Measurements from ENCODE around the gene CERCAM. TPM values are rescaled to one million over a fixed set of nuclear protein-coding genes. Genes with fewer than 3 reads are reported as not detected.
"Not testable (repeated sequence)": the region's sequence is repeated elsewhere in the genome, so short reads cannot be mapped to it uniquely, and the experiment has no call there.

CERCAM gene
- total RNA-seq, 1 donor from 2014 or later: 12.4 TPM

DNA sequence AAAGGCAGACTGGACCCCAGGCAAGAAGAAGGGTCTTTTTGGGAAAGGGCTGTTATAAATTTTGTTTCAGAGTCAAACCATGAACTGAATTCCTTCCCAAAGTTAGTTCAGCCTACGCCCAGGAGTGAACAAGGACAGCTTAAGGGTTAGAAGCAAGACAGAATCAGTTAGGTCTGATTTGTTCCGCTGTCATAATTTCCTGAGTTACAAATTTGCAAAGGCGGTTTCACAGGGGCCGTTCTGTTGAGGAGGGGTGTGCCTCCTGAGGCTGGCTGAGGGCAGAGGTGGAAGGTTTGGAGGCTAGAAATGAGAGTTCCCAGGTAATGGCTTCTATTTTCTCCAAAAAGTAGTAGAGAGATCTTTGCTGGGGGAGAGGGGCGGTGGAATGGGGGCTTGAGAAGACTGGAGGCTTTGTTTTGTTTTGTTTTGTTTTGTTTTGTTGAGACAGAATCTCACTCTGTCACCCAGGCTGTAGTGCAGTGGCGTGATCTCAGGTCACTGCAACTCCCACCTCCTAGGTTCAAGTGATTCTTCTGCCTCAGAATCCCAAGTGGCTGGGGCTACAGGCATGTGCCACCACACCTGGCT is 4.1 kb upstream of the CERCAM start:
- Histone ChIP-seq H3K36me3 (ENCODE audit: control insufficient read depth, insufficient read depth, low read length) (no peaks in the 10 kb centered on the region), H3K4me3 (ENCODE audit: low read depth, low read length) (no peak overlapping the region), H3K27me3 (ENCODE audit: control insufficient read depth, insufficient read depth, low read length) (no peaks in the 10 kb centered on the region)
- FAIRE-seq: no peak
- TF ChIP-seq, protein P1, sequence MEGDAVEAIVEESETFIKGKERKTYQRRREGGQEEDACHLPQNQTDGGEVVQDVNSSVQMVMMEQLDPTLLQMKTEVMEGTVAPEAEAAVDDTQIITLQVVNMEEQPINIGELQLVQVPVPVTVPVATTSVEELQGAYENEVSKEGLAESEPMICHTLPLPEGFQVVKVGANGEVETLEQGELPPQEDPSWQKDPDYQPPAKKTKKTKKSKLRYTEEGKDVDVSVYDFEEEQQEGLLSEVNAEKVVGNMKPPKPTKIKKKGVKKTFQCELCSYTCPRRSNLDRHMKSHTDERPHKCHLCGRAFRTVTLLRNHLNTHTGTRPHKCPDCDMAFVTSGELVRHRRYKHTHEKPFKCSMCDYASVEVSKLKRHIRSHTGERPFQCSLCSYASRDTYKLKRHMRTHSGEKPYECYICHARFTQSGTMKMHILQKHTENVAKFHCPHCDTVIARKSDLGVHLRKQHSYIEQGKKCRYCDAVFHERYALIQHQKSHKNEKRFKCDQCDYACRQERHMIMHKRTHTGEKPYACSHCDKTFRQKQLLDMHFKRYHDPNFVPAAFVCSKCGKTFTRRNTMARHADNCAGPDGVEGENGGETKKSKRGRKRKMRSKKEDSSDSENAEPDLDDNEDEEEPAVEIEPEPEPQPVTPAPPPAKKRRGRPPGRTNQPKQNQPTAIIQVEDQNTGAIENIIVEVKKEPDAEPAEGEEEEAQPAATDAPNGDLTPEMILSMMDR (IDR thresholded peaks at IDR 0.05; ENCODE audit: insufficient read depth, low read length, severe bottlenecking): no peak
- no peak for DNase-seq (ENCODE audit: low read depth)

DNA sequence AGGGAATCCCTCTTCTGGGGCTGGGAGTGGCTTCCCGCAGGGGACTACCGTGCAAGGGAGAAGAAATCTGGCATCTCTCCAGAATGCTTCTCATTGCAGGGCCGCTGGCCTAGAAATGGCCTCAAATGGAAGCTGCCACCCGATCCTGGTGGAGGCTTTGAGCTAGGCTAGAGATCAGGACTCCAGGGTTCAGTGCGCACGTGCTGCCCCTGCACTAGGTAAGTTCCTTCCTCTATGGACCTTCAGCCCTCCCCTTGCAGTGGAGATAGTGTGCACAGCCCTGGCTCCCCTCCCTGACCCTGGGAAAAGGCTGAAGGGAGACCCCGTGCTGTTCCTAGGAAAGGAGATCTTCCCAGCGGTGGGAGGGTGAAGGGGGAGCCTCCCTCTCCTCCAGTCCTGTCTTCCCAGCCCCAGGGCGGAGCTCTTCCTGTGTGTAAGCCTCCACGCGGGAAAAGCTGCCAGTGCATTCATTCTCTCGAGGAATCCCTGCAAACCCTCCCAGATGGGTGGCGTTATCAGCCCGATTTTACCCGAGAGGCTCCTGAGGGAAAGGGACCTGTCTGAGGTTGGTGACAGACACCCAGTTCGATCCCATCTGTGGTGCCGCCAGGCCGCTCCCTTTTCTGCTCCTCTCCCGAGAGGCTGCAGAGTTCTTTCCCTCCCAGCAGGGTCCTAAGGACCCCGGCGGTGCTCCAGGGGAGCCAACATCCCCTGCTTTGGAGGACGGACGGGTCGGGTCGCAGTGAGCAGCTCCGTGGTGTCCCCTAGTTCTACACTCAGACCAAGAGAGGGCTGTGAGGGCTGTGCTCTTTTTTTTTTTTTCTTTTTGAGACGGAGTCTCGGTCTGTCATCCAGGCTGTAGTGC is 1.4 kb upstream of the CERCAM start:
- Histone ChIP-seq H3K4me3 (ENCODE audit: low read depth, low read length) (peak overlapping the region; percentile 65), H3K27me3 (ENCODE audit: control insufficient read depth, insufficient read depth, low read length) (no peaks in the 10 kb centered on the region), H3K36me3 (ENCODE audit: control insufficient read depth, insufficient read depth, low read length) (no peaks in the 10 kb centered on the region)
- no peak for FAIRE-seq
- TF ChIP-seq, protein P1 (IDR thresholded peaks at IDR 0.05; ENCODE audit: insufficient read depth, low read length, severe bottlenecking): no peak
- DNase-seq (ENCODE audit: low read depth): no peak

DNA sequence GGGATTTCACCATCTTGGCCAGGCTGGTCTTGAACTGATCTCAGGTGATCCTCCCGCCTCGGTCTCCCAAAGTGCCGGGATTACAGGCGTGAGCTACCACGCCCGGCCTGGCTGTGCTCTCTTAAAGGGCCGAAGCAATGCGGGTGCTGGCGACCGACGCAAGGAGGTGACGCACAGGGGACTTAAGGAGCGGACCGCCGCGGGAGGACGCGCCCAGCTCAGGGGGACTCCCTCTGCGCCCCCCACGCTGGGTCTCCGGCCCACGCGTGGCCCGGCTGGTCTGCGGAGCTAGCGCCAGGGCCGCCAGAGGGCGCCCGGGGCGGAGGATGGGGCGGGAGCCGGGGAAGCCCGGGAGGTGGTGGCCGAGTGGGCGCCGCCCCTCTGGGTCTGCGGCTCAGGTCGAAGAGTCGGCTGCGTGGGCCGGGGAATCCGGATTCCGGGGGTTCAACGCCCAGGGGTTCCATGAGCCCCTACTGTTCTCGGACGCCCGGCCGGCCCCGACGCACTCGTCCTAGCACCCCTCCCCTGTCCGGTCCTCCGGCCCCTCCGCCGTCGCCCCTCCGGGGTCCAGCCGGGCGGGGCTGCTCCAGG is 502 bp upstream of the CERCAM start:
- DNase-seq (ENCODE audit: low read depth) (peak; percentile 38), FAIRE-seq (no peak)
- TF ChIP-seq, protein P1 (IDR thresholded peaks at IDR 0.05; ENCODE audit: insufficient read depth, low read length, severe bottlenecking): peak; percentile 85

DNA sequence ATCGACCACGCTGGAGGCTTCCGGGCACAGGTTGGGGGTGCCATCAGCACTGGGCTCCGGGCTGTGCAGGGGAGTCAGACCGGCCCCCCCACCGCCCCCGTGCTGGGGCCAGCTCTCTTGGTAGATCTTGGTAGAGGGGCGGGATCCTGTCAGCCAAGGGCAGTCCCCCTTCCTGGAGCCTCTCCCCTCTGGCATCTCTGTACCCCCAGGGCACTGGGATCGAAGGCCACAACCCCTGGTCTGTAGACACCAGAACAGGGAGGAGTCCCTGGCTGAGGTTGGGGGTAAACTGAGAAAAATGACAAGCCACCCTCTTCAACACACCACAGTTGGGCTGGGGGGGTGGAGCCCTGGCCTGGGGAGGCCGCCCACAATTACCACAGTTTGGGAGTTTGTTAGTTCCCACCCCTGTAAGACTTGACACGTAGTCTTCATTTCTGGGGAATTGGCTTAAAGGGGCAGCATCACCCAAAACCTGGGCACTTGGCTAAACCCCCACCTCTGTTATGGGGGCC is 882 bp downstream of the CERCAM start:
- DNase-seq (ENCODE audit: low read depth): no peak
- Histone ChIP-seq H3K27me3 (ENCODE audit: control insufficient read depth, insufficient read depth, low read length) (no peaks in the 10 kb centered on the region), H3K4me3 (ENCODE audit: low read depth, low read length) (peak overlapping the region; percentile 65), H3K36me3 (ENCODE audit: control insufficient read depth, insufficient read depth, low read length) (no peaks in the 10 kb centered on the region)
- FAIRE-seq: no peak
- TF ChIP-seq, protein P1 (IDR thresholded peaks at IDR 0.05; ENCODE audit: insufficient read depth, low read length, severe bottlenecking): no peak

More for the DNA sequence above, 502 bp upstream of the CERCAM start:
- no peaks in the 10 kb centered on the region for H3K36me3 ChIP-seq (ENCODE audit: control insufficient read depth, insufficient read depth, low read length)
- peak overlapping the region; percentile 65 for H3K4me3 ChIP-seq (ENCODE audit: low read depth, low read length)
- H3K27me3 ChIP-seq (ENCODE audit: control insufficient read depth, insufficient read depth, low read length): no peaks in the 10 kb centered on the region

DNA sequence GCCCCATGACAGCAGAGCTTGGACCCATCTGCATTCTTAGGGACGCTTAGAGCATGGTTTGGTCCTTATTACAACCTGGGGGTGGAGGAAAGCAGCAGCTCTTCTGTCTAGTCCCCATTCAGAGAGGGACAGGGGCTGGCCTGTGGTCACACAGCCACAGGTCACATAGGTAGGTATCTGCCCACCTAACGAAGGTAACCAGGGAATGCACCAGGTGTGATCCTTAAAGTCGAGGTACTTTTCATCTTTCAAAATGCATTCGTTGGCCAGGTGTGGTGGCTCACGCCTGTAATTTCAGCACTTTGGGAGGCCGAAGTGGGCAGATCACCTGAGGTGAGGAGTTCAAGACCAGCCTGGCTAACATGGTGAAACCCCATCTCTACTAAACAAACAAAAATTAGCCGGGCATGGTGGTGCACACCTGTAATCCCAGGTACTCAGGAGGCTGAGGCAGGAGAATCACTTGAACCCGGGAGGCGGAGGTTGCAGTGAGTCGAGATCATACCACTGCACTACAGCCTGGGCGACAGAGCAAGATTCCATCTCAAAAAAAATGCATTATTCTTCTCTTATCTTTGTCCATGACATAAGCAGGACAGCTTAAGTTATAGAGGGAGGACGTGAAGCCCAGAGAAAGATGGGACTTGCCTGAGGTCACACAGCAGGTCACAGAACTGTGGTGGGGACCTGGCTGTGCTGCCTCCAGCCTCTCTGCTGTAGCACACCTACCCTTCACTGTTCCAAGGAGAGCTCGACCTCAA is 1.5 kb downstream of the CERCAM start:
- H3K36me3 ChIP-seq (ENCODE audit: control insufficient read depth, insufficient read depth, low read length); DNase-seq (ENCODE audit: low read depth); H3K4me3 ChIP-seq (ENCODE audit: low read depth, low read length); FAIRE-seq; H3K27me3 ChIP-seq (ENCODE audit: control insufficient read depth, insufficient read depth, low read length): not testable (repeated sequence)

Measured in bronchial epithelial cell (primary cell).